Endothelial cell of umbilical vein (primary cell): ENCODE measurements around the gene SRSF6. TPM values are rescaled to one million over a fixed set of nuclear protein-coding genes. Genes with fewer than 3 reads are reported as not detected.

Source experiments
- BruUV-seq: library from RNA; stranded (reverse); fragments of 400-500 nt; replicated peaks from 2 replicates; lab custom pipeline; 2021; lab: Mats Ljungman, UMichigan
- CTCF ChIA-PET: fragments of 300-600, 350-600 bp; sonication (Branson Sonifier 250); formaldehyde crosslinking; loops from one replicate; lab custom pipeline; 2021; ENCODE audit warnings: antibody characterized with exemption, inconsistent platforms; lab: Charles Lee
- POLR2A ChIA-PET: fragments of 300-600, 350-600 bp; sonication (Branson Sonifier 250); formaldehyde crosslinking; loops from one replicate; lab custom pipeline; 2021; ENCODE audit warnings: antibody characterized with exemption, inconsistent platforms; lab: Charles Lee
- DNase-seq: peaks from one replicate; pipeline ENCODE4 v3.0.0-alpha.2; 2011; ENCODE audit warnings: low read depth, low spot score
- FAIRE-seq: peaks from 2 replicates; lab custom pipeline; 2011; peaks lifted over from hg19 to GRCh38; lab: Jason Lieb, UNC
- H2AFZ ChIP-seq: 2 replicates; pipeline ENCODE4 v1.6.0; 2012; ENCODE audit warnings: low read depth, low read length, control low read depth, inconsistent platforms
- H3K27ac ChIP-seq: 2 replicates; pipeline ENCODE4 v1.5.1; 2011; ENCODE audit warnings: low read depth, mild to moderate bottlenecking, control low read depth, low read length, moderate library complexity; ENCODE audit not compliant: insufficient read depth
- H3K27me3 ChIP-seq, 2 experiments: 2 replicates each; pipeline versions ENCODE4 v1.6.0 to v1.6.1; 2011; ENCODE audit warnings: low read length in 2 of 2, mixed read lengths in 1 of 2; ENCODE audit not compliant: control insufficient read depth in 2 of 2, insufficient read depth in 2 of 2
- H3K36me3 ChIP-seq, 2 experiments: 2 replicates in 1 of 2; 3 replicates in 1 of 2; pipeline ENCODE4 v1.5.1; 2011; ENCODE audit warnings: low read length in 2 of 2, mild to moderate bottlenecking in 1 of 2, moderate library complexity in 1 of 2; ENCODE audit not compliant: control insufficient read depth in 2 of 2, insufficient read depth in 2 of 2; ENCODE audit errors: extremely low read depth in 1 of 2
- H3K4me1 ChIP-seq: 3 replicates; pipeline ENCODE4 v1.5.1; 2011; ENCODE audit warnings: mild to moderate bottlenecking, low read length; ENCODE audit not compliant: control insufficient read depth, insufficient read depth; ENCODE audit errors: extremely low read depth
- H3K4me2 ChIP-seq: 2 replicates; pipeline ENCODE4 v1.6.1; 2011; ENCODE audit warnings: low read length, control low read depth, mixed read lengths; ENCODE audit not compliant: insufficient read depth
- H3K4me3 ChIP-seq, 3 experiments: fragments of 200-600 bp in 1 of 3; sonication (generic), shearing (Covaris generic) in 1 of 3; replicated peaks in 1 of 3; 2 replicates each; pipeline ENCODE4 v1.5.1; 2011 to 2016; ENCODE audit warnings: control low read depth in 3 of 3, low read length in 3 of 3, mild to moderate bottlenecking in 2 of 3, inconsistent platforms in 1 of 3, low read depth in 1 of 3, moderate library complexity in 1 of 3; ENCODE audit not compliant: insufficient read depth in 1 of 3
- H3K79me2 ChIP-seq: 2 replicates; pipeline ENCODE4 v1.6.0; 2012; ENCODE audit warnings: low read length, inconsistent platforms; ENCODE audit not compliant: control insufficient read depth, insufficient read depth
- H3K9ac ChIP-seq: replicated peaks from 2 replicates; pipeline ENCODE3; 2011; ENCODE audit warnings: low read length, control low read depth; ENCODE audit not compliant: insufficient read depth; ENCODE audit errors: extremely low read depth
- H3K9me1 ChIP-seq: replicated peaks from 3 replicates; pipeline ENCODE4 v1.6.0; 2011; ENCODE audit warnings: mild to moderate bottlenecking, low read length; ENCODE audit not compliant: control insufficient read depth, insufficient read depth; ENCODE audit errors: extremely low read depth
- H3K9me3 ChIP-seq: replicated peaks from 2 replicates; pipeline ENCODE4 v1.5.1; 2012; ENCODE audit warnings: low read length, inconsistent platforms; ENCODE audit not compliant: control insufficient read depth, insufficient read depth
- H4K20me1 ChIP-seq: replicated peaks from 2 replicates; pipeline ENCODE3; 2011; ENCODE audit warnings: mild to moderate bottlenecking, low read length; ENCODE audit not compliant: control insufficient read depth, insufficient read depth; ENCODE audit errors: extremely low read depth
- CTCF ChIP-seq, 2 donors: IDR thresholded peaks; 1 replicate in 1 of 2; 2 replicates in 1 of 2; pipeline ENCODE4 v1.5.1; 2011; ENCODE audit warnings: low read length in 2 of 2, mild to moderate bottlenecking in 2 of 2, moderate library complexity in 2 of 2, control low read depth in 1 of 2, inconsistent platforms in 1 of 2, low read depth in 1 of 2; ENCODE audit not compliant: insufficient read depth in 1 of 2; ENCODE audit errors: extremely low read depth in 1 of 2
- EZH2 ChIP-seq: IDR thresholded peaks from 2 replicates; pipeline ENCODE4 v1.6.1; 2012; ENCODE audit warnings: borderline replicate concordance, low read depth, mild to moderate bottlenecking, moderate library complexity, low read length, inconsistent platforms; ENCODE audit not compliant: severe bottlenecking
- FOS ChIP-seq: IDR thresholded peaks from 2 replicates; pipeline ENCODE4 v1.6.1; 2011; ENCODE audit warnings: mild to moderate bottlenecking, low read length, moderate library complexity, borderline replicate concordance; ENCODE audit not compliant: insufficient read depth
- GATA2 ChIP-seq: IDR thresholded peaks from 2 replicates; pipeline ENCODE4 v1.7.0; 2011; ENCODE audit warnings: low read depth, mild to moderate bottlenecking, moderate library complexity, mixed read lengths, low read length; ENCODE audit not compliant: insufficient read length, insufficient read depth
- JUN ChIP-seq: IDR thresholded peaks from 2 replicates; pipeline ENCODE4 v1.6.1; 2011; ENCODE audit warnings: borderline replicate concordance, low read depth; ENCODE audit not compliant: insufficient read length, insufficient read depth
- MAX ChIP-seq: IDR thresholded peaks from 2 replicates; pipeline ENCODE4 v1.6.1; 2011; ENCODE audit not compliant: insufficient read depth, insufficient read length
- MYC ChIP-seq: IDR thresholded peaks from one replicate; pipeline ENCODE4 v1.6.1; 2011; ENCODE audit warnings: mild to moderate bottlenecking, low read depth, low read length
- POLR2A ChIP-seq: IDR thresholded peaks from 2 replicates; pipeline ENCODE4 v1.6.1; 2012; ENCODE audit warnings: low read depth, mild to moderate bottlenecking, control low read depth, low read length
- POLR2AphosphoS5 ChIP-seq: IDR thresholded peaks from 2 replicates; pipeline ENCODE4 v1.6.1; 2012; ENCODE audit warnings: low read depth, mild to moderate bottlenecking, control low read depth, low read length, moderate library complexity; ENCODE audit not compliant: insufficient read depth
- dilution Hi-C: fragments of 300-500 bp; cut with MboI; formaldehyde crosslinking; loops from one replicate; pipeline ENCODE4 v1.15.0; 2019; ENCODE audit warnings: low sequenced_read_pairs; ENCODE audit not compliant: extremely low pct_ligation_motif_present
- intact Hi-C: fragments of 100-400 bp; cut with micrococcal nuclease; formaldehyde crosslinking; loops from one replicate; pipeline ENCODE4 v1.10.0; 2022
- polyA plus RNA-seq, 4 experiments: library from polyadenylated mRNA; depleted of rRNA in 3 of 4; stranded (reverse) in 3 of 4; unstranded in 1 of 4; fragments of >200 nt; gene quantifications; 2 replicates each; pipeline versions ENCODE4 v1.2.1 to v1.2.3, GENCODE V29; 2011 to 2012; ENCODE audit warnings: missing spikeins in 1 of 4
- total RNA-seq: library from RNA; stranded (reverse); gene quantifications from 2 replicates; pipeline ENCODE4 v1.2.3, GENCODE V29; 2021

Gene SRSF6
- total and polyA plus RNA-seq, 2 donors (not counting 3 experiments of a cell fraction or from before 2014, with no cell fraction given): 61.9 to 157 TPM

- ChIA-PET CTCF (no interaction called here), POLR2A (no interaction called here)
- H4K20me1 ChIP-seq: no peaks in the 10 kb centered on the region
- no peak overlapping the region for H3K27ac ChIP-seq
- H3K79me2 ChIP-seq: no peaks in the 10 kb centered on the region
- no peak overlapping the region for H3K4me3 ChIP-seq
- TF ChIP-seq JUN (no peak), MAX (no peak), MYC (no peak), FOS (no peak), CTCF (IDR thresholded peaks at IDR 0.05; ENCODE audit: extremely low read depth in 1 of 2, insufficient read depth in 1 of 2, low read depth in 1 of 2, low read length in 2 of 2) (no peak), GATA2 (no peak), EZH2 (no peak), POLR2AphosphoS5 (no peak), POLR2A (no peak)
- H3K9me1 ChIP-seq: no peaks in the 10 kb centered on the region
- dilution Hi-C loops: no loop called here
- intact Hi-C loops: no loop called here
- FAIRE-seq: no peak
- DNase-seq: no peak
- H3K36me3 ChIP-seq: no peaks in the 10 kb centered on the region
- no peaks in the 10 kb centered on the region for H3K4me1 ChIP-seq
- no peak overlapping the region for H3K4me2 ChIP-seq
- no peaks in the 10 kb centered on the region for H3K9me3 ChIP-seq
- BruUV-seq: no TSS peak
- H2AFZ ChIP-seq: no peak overlapping the region
- no peak overlapping the region for H3K9ac ChIP-seq
- H3K27me3 ChIP-seq: no peaks in the 10 kb centered on the region
Observed at GRCh38 chr20:43433250-43433854, 24.3 kb upstream of the SRSF6 start.
